Neural progenitor cell (in vitro differentiated cells): ENCODE data around the gene TRAPPC3.

Source experiments
- CTCF ChIP-seq: fragments of 200-600 bp; sonication (generic); IDR thresholded peaks from 2 replicates; pipeline ENCODE4 v1.5.1; 2017; ENCODE audit warnings: antibody characterized with exemption, mild to moderate bottlenecking
- EZH2phosphoT487 ChIP-seq: fragments of 200-600 bp; sonication (generic); IDR thresholded peaks from 2 replicates; pipeline ENCODE4 v1.6.1; 2017; ENCODE audit warnings: antibody characterized with exemption

GRCh38 chr1:36174713-36175112 lies 25.4 kb upstream of the TRAPPC3 start:
- TF ChIP-seq CTCF (no peak), EZH2phosphoT487 (no peak)
